GM11168 (cell line): ENCODE results near the gene RTN4IP1.
"Not testable (repeated sequence)": the region's sequence is repeated elsewhere in the genome, so short reads cannot be mapped to it uniquely, and the experiment has no call there.

Experiments
- in situ Hi-C: fragments of 300-500 bp; cut with MboI; formaldehyde crosslinking; loops from one replicate; pipeline ENCODE4 v1.12.0; 2022; ENCODE audit warnings: low sequenced_read_pairs; ENCODE audit not compliant: unreplicated experiment

RTN4IP1 gene

DNA sequence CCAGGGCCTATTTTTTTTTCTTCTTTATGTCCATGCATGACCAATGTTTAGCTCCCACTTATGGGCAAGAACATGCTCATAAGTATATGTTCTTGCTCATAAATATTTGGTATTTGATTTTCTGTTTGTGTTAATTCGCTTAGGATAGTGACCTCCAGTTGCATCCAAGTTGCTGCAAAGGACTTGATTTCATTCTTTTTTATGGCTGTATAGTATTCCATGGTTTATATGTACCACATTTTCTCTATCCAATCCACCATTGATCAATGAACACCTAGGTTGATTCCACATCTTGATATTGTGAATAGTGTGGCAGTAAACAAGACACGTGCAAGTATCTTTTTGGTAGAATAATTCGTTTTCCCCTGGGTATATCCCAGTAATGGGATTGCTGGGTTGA is 78.1 kb downstream of the RTN4IP1 start:
- in situ Hi-C loops = no loop called here

GRCh38 chr6:106549521-106549920 is 79.8 kb downstream of the RTN4IP1 start:
- in situ Hi-C loops = no loop called here

DNA sequence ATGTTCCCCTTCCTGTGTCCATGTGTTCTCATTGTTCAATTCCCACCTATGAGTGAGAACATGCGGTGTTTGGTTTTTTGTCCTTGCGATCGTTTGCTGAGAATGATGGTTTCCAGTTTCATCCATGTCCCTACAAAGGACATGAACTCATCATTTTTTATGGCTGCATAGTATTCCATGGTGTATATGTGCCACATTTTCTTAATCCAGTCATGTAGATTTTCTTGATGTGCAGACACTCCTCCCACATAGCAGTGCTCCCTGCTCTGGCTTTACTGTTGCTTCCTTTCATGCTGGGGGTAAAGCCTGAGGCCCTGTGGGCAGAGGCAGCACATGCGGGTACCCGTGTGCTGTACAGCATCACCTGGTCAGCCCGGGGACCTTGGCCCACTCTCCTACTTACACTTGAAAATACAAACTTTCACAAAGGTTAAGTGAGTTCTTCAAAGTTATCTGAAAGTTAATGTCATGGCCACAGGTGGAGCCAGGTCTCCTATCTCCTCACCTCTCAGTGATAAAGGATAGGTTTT is 80.3 kb downstream of the RTN4IP1 start:
- in situ Hi-C loops = not testable (repeated sequence)

- in situ Hi-C loops = no loop called here
These were observed 81.5 kb downstream of the RTN4IP1 start for GRCh38 chr6:106547601-106548453.

- in situ Hi-C loops = no loop called here
These were observed 82.4 kb downstream of the RTN4IP1 start for GRCh38 chr6:106546691-106547414.

- in situ Hi-C loops = no loop called here
These were observed 83.0 kb downstream of the RTN4IP1 start for GRCh38 chr6:106546261-106546690.

GRCh38 chr6:106540907-106541306 is 88.4 kb downstream of the RTN4IP1 start:
- in situ Hi-C loops = no loop called here

DNA sequence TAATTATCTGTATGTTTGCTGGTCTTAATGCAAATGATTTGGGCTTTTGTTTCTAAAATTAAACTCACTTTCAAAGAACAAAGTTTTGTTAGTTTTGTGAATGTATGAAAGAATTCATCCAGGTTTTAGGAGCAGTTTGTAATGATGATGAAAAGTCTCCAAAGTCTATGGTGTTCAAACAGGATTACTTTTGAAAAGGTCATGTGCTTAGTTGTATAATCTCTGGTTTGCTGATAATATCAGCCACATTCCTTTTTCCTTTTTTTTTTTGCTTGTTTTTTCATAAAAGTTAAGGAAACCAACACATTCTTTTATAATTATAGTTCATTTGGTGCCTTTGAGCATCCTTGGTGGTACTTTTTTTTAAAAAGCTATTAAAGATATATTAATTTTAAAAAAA is 88.9 kb downstream of the RTN4IP1 start:
- in situ Hi-C loops = no loop called here

- in situ Hi-C loops = no loop called here
These were observed 89.4 kb downstream of the RTN4IP1 start for GRCh38 chr6:106539936-106540335.

DNA sequence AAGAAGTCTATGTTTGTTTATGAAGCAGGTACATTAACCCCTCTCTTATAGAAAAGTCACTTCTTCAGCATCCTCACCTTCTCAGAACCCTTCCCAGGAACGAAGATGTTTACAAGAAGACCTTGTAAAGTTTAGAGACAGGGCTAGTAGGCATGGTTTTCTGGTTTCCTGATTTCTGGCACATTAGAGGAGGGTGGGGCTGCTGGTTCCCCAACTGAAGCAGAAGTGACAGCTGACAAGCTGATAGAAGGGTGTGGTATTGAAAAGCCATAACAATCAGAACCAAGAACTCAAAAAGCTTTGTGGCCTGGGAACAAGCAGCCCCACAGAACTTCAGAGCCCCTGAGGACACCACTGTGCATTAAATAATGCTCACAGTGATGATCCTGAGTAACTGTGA is 91.2 kb downstream of the RTN4IP1 start:
- in situ Hi-C loops = no loop called here

DNA sequence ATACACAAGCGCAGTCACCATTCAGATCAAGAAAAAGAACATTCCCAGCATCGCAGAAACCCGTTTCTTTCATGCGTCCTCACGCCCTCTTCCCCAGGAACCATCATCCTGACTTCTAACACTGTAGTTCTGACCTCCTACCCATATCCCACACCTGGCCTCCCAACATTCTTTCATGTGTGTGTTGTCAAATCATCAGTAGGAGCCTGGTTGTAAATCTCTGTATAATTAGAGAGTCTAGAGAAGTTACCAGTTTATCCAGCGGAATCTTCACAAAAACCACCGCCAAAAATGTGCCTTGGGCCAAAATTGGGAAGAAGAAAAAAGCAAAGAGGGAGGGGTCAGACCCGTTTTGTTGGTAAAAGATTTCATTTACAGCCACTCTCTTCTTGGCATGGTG is 91.6 kb downstream of the RTN4IP1 start:
- in situ Hi-C loops = no loop called here

- in situ Hi-C loops = no loop called here
These were observed 92.4 kb downstream of the RTN4IP1 start for GRCh38 chr6:106536851-106537250.

DNA sequence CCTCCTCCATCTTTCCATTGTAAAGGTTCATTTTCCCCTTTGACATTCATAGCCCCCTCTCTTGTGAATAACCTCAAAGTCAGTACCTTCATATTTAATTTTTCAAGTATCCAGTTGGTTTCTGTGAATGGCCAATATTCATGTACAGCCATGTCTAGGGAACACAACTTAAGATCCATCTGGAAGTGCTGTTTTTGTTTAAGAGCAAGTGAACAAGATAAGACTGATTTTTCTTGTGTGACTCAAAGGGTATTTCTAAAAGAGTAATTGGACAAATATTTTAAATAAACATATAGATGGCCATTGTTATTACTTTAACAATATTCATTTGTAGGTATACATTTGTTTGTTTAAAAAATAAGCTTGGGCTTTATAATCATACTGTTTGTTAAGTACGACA is 92.9 kb downstream of the RTN4IP1 start:
- in situ Hi-C loops = no loop called here

GRCh38 chr6:106535012-106535411 is 94.3 kb downstream of the RTN4IP1 start:
- in situ Hi-C loops = no loop called here

- in situ Hi-C loops = no loop called here
These were observed 94.7 kb downstream of the RTN4IP1 start for GRCh38 chr6:106534564-106534982.

- in situ Hi-C loops = no loop called here
These were observed 95.3 kb downstream of the RTN4IP1 start for GRCh38 chr6:106534004-106534403.

DNA sequence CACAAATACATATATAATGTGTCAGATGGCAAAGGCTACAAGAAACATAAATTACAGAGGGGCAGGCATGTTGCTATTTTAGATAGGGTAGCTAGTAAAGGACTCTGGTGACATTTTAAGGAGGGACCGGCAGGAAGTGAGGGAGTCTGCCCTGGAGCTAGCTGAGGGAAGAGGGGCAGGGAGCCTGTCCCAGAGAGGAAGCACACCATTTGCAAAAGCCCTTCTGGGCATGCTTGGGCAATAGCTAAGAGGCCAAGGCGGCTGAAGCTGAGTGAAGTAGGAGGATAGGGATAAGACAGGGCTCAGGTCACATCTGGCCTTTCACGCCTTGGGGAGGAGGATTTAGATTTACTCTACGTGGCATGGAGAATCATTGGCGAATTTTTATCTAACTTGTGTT is 96.2 kb downstream of the RTN4IP1 start:
- in situ Hi-C loops = no loop called here

DNA sequence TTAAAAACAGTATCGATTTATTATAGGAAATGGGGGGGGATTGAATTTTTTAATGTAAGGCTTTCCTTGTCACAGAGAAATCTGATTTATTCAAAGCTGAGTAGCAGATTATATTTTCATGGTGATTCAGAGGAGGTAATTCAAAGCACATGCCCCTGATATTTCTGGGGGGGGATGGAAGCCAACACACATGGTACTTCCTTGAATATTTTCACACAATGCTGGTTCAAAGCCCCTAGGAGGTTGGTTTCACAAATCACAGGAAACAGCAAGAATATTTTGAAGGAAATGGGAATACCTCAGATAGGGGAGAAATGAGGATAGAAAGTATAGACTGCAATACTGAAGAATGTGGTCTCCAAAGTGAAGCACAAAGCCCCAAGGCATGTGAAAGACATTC is 98.8 kb downstream of the RTN4IP1 start:
- in situ Hi-C loops = no loop called here

GRCh38 chr6:106530026-106530425 is 99.3 kb downstream of the RTN4IP1 start:
- in situ Hi-C loops = no loop called here

GRCh38 chr6:106529438-106529837 is 99.9 kb downstream of the RTN4IP1 start:
- in situ Hi-C loops = no loop called here

- in situ Hi-C loops = no loop called here
These were observed 100.8 kb downstream of the RTN4IP1 start for GRCh38 chr6:106528521-106528920.
